ENCODE data around the gene MGLL.

- TF ChIP-seq CTCF (IDR thresholded peaks at IDR 0.05; ENCODE audit: insufficient read depth, low read depth, low read length) (no peak), EZH2 (IDR thresholded peaks at IDR 0.05; ENCODE audit: insufficient read depth, low read length) (no peak)
Measured at GRCh38 chr3:127710155-127710941, 112.0 kb downstream of the MGLL start.
